Fibroblast of upper back skin (primary cell): ENCODE results near the gene COL4A4.
A peak's percentile ranks its signal among the peaks of the same experiment; 100 is the strongest.
"Not testable (repeated sequence)": the region's sequence is repeated elsewhere in the genome, so short reads cannot be mapped to it uniquely, and the experiment has no call there.

ENCODE experiments used
- DNase-seq: peaks from one replicate; pipeline ENCODE4 v3.0.0-alpha.2; 2013

The COL4A4 gene

DNA sequence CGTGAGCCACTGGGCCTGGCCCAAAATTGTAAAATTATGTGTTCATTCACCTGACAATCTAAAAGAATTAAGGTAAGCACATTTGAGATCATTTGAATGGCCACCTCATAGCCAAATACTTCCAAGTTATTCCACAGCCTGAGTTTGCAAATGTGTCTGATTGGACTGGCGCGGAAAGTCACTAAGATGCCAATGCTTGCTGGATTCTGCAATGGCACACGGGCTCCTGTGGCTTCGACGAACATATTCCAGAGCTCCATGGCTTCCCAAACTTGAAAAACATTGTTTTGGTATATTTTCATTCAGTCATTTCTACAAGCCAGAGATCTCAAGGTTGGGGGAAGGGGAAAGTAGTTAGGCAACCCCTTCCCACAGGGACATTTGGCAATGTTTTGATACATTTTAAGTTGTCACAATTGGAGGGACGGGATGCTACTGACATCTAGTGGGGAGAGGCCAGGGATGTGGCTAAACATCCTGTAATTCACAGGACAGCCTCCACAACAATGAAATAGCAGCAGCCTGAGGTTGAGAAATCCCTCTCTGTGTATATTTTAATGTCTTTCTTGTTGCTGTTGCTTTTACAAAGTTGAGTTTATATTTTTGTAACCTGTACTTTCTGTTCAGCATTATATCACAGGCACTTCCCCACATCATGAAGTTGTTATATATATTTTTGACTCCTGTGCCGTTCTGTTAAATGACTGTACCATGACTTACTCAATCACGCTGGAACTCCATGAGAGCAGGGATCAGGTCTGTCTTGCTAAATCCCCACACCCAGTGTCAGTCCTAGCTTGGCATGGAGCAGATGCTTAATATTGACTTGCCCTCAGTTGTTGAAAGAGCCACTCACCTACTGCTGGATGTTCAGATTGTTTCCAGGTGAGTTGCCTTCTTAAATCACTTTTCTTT lies 56.9 kb downstream of the COL4A4 start:
- DNase-seq: peak; percentile 67

DNA sequence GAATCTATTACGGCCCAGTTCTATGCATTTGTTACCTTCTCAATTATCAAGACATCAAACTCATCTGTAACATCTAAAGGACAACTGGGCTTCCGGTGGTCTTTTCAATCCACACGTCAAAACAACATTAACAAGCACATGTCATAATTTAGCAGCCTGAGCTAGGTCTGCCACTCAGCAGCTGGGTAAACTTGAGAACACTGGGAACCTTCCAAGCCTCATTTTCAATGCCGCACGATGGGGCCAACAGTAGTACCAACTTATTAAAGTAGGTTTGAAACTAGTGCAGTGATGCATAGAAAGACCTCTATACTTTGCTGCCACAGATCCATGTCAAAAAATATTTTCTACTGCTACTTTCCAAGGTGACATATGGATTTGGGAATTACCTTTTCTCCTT lies 60.4 kb downstream of the COL4A4 start:
- no peak for DNase-seq

DNA sequence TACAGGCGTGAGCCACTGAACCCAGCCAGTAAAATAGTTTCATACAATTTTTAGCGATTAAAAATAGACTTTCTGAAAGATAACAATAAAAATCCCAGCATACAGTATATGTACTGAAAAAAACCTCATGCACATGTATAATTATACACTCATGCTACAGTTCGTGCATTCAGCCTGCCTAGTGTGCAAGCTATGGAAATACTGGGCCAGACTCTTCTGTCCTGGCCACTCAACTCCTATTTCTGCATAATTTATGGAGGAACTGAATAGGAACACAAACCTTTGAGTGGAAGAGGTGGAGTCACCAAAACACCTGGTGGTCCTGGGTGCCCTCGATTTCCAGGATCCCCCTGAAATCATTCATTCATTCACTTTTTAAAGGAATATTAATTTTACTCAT lies 64.7 kb downstream of the COL4A4 start:
- no peak for DNase-seq

DNA sequence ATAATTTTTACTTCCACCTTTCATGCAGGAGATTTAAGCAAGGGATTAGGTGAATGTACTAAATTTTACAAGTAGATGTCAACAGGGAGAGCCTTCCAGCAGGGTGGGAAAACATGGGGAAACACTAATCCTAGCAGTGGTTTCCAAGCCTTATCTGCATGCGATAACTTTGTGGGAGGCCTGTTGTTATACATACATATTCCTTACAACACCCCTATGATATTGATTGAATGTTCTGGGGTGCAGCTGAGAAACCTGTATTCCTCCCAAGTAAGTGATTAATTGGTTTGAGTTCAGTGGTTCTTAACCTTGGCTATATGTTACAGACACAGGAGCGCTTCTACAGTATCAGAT lies 65.9 kb downstream of the COL4A4 start:
- DNase-seq: no peak

DNA sequence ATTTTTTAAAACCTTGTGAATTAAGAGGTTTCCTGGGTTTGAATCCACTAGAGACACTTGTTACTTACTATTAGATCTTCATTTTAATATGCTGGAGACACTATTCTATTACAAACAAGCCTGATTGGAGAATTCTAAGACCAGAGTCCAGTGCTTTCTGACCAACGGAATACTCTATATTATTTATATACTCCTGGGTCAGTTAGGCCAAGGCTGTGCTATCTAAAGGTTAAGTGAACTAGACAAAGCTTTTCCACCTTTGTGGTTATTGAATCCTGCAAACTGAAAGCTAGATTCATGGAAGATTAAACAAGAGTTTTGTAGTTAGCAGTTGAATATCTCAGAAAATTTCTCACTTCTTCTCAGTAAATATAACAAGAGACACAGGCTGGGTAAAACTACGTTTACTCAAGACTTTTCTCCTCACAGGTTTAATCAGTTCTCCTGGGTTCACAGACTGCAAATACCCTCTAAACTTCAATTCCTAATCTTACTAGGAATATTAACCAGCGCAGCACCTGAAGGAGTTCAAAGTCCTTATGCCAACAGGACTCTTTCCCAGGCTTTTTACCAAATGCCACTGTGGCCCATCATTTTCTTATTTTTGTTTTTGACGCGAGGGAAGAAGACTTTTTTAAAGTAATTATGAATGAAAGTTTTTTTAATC lies 66.4 kb downstream of the COL4A4 start:
- DNase-seq: no peak

DNA sequence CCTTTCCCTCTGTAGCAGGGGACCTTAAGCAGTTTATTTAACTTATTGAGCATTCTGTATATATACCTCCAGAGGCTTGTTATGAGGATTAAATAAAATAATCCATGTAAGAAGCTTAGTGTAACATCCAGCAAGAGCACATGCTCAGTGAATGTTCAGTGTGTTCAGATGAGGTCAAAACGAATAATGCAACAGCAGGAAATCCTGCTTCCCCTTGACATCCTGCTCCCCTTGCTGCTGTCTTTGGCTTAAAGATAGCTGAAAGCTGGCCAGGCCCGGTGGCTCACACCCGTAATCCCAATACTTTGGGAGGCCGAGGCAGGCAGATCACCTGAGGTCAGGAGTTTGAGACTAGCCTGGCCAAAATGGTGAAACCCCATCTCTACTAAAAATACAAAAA lies 68.7 kb downstream of the COL4A4 start:
- DNase-seq: no peak

DNA sequence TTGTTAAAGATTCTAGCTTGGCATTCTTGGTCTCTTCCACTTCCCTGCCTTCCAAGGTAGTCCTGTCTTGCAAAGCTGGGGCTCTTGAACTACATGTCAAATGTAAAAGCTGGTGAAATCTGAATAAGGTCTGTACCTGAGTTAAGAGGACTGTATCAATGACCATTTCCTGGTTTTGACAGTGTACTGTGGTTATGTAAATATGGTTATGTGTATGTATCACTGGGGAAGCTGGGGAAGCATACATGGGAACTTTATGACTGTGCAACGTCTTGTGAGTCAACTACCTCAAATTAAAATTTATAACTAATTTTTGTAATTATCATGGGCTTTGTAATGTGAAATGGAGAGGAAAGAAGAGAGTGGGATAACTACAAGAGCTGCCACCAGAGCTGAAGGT lies 81.7 kb downstream of the COL4A4 start:
- no peak for DNase-seq

DNA sequence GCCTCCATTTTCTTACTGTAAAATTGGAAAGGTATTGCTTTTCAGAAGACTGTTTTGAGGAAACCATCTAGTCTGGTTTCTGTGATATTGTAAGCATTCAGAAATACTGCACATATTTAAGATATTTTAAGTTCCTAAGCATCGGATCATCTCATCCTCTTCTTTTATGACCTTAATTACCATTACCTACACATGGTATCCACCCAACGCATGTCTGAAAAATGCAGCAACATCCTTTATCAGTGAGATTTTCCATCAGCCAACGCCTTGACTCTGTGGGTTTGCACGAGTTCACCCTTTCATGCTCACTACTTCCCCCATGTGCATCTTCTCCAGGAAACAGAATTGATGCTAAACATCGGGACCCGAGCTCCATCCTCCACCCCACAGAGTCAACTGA lies 84.3 kb downstream of the COL4A4 start:
- DNase-seq: peak; percentile 23

DNA sequence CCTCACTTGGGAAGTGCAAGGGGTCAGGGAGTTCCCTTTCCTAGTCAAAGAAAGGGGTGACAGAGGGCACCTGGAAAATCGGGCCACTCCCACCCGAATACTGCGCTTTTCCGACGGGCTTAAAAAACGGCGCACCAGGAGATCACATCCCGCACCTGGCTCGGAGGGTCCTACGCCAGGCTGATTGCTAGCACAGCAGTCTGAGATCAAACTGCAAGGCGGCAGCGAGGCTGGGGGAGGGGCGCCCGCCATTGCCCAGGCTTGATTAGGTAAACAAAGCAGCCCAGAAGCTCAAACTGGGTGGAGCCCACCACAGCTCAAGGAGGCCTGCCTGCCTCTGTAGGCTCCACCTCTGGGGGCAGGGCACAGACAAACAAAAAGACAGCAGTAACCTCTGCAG lies 98.9 kb downstream of the COL4A4 start:
- DNase-seq: not testable (repeated sequence)

DNA sequence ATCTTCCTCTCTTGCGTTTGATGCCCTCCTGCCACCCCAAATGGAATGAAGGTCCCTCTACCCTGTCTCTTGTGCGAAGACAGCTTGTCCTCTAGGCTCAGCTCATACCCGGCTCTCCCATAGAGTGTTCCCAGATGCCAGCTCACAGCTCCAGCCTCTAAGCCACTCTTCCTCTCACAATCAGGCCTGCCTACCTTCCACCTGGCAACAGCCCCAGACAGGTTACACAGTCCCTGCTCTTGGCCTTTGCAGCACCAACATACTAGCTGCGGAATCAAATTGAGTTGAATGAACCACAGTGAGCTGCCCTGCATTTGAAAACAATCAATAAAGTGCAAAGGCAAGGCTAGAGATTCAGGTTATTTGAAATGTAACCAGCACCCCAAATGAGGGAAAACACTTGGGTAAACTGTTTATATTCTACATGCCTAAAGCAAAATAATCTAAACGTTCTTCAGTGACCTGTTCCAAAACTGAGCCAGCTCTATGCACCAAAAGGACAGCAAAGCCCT lies 105.1 kb downstream of the COL4A4 start:
- no peak for DNase-seq

DNA sequence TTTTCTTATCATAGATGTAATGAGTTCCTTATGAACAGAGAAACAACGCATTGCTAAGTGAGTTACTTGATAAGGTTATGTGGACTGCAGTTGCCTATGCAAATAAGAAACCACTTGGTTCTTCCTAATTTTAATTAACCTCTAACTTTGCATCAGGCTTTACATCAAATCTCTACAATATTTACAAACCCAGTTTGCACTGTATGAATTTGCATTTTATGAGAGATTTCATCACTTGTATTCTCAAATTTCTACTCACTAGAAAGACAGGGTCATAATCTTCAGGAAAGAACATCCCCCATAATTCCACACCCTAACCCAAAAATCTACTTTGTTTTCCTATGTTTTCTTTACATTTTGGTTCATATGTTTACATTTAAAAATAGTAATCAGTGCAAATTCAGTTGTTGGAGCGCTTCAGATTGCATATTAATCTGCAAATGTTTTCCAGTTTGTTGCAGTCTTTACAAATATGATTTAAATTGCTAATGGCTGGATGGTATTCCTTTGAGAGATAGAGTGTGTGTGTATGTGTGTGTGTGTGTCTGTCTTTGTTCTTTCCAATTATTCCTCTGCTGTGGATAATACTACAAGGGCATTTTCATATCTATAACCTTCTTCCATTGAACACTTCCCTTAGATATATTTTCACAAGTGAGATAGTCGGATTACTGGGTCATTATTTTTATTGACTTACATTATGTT lies 106.1 kb downstream of the COL4A4 start:
- no peak for DNase-seq

DNA sequence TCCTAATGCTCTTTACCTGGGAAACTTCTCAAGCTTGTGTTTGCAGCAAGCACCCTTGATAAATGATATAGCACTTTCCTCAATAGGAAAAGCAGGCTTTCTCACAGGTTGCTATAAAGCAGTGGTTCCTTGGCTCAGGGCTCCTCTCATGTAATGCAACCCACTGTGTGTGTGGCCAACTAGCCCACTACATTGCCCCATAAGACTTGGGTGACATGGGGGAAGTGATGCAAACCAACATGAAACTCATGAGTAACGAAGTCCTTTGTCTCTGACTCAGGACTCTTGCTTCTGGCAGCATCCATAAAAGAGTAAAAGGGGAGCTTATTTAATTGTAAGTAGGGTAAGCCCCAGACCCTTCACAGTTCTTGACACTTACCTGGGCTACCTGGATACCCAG lies 106.9 kb downstream of the COL4A4 start:
- no peak for DNase-seq

DNA sequence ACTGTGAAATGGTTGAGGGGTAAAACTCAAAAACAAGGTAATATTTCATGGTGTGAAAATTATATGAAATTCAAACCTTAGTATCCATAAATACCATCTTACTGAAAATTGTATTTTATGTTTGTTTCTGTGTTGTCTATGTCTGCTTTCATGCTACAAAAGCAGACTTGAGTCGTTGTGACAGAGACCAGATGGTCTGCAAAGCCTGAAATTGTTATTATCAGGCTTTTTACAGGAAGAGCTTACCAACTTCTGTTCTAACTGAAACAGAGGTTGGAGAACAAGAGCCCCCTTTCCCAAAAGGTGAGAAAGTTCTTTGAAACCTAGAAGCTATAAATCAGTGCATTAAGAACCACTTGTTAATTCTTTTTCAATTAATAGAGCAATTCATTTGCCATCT lies 110.0 kb downstream of the COL4A4 start:
- no peak for DNase-seq

DNA sequence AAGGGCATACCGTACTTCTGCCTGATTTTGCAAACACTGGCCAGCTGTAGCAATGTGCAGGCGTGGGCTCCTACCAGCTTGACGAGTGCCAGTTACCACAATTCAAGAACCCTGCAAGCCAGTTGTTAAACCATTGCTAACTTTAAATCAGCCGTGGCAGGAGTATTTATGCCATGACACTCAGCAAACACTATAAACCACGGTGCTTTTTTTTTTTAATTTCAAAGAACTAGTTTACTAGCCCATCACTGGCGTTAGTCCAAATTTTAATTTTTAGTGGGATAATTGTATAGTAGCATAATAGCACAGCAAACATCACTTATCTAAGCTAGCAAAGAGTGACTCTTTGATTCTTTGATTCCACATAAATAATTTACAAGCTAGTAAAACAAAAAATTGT lies 111.1 kb downstream of the COL4A4 start:
- DNase-seq: no peak

DNA sequence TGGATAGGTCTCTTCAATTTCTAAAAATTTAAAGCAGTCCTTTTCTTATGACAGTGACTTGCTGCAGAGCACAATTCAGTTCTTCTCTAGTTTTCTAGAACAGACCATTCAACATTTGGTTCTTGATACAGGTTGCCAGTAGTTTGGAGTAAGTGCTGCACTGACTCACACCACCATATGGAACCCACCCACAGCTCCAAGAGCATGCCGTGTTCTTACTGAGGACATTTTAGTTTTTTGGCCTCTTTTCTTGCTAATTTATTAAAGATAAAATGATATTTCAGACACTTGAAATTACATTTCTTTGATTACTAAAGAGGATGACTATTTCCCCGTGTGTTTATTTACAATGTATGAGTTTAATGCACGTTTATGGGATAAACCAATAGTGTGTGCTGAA lies 120.0 kb downstream of the COL4A4 start:
- no peak for DNase-seq

DNA sequence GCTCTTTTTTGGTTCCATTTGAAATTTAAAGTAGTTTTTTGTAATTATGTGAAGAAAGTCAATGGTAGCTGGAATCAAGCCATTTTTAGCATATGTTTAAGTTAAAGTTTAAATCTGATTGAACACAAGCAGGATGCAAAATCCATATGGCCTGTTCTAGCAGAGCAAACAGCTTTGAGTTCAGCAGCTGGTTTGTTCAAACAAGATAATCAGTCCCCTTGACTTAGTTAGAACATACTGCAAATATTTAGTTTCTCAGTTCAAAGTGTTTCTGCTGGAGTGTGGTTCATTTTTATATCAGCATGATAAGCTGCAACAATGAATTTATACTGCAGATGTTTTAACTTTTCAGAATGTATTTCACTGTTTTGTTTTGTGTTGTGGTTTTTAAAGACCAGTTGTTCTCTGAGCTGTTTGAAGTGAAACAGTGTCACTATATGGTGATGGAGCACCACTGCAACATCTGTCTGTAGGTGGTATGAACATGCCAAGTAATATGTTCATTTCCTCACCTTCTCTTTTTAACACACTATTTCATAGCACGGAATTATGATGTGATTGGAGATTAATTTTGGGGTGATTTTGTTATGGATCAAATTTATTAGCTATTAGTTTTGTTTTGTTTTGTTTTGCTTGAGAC lies 125.3 kb downstream of the COL4A4 start:
- no peak for DNase-seq

DNA sequence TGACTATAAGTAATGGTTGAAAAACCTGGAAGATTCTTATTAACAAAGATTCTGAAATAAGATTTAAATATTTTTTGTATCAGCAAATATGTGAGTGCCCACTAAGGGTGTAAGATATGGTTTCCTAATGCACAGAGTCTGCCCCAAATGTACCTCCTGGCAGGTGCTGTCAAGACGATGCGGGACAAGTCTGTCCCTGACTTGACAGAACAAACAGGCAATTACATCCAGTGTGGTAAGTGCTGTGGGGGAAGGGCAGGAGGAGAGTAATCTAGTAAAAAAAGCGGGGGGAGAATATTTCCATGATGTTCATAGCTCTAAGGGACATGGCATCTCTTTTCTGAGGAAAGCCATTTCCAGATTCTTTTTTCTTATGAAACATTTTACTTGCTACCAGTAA lies 127.5 kb downstream of the COL4A4 start:
- no peak for DNase-seq

DNA sequence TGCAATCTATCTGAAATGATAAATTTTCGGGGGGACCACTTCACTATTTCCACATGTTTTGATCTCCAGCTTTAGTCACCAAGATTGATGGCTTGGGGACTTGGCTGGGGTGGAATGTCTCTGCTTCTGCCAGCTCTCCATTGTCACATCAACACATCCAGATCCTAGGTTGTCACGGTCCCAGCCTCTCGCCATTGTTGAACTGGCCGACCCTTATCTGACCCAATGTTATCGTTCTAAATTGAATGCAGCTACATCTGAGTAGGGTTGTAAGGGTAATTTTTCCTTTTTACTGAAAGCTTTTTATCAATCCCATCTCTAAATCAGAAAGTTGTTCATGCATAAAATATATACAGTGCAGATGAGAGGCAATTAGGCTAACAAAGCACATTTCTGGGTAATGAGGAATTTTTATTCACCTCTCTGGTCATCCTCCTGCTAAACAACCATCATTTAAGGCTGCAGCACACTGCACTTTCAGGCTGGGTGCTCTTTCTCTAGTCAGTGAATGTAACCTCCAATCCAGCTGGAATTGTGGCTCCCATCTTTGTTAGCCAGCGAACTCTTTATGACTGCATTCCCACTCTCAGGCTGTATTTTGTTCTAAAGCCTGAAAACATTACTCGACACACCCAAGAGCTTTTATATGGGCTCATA lies 128.2 kb downstream of the COL4A4 start:
- no peak for DNase-seq

DNA sequence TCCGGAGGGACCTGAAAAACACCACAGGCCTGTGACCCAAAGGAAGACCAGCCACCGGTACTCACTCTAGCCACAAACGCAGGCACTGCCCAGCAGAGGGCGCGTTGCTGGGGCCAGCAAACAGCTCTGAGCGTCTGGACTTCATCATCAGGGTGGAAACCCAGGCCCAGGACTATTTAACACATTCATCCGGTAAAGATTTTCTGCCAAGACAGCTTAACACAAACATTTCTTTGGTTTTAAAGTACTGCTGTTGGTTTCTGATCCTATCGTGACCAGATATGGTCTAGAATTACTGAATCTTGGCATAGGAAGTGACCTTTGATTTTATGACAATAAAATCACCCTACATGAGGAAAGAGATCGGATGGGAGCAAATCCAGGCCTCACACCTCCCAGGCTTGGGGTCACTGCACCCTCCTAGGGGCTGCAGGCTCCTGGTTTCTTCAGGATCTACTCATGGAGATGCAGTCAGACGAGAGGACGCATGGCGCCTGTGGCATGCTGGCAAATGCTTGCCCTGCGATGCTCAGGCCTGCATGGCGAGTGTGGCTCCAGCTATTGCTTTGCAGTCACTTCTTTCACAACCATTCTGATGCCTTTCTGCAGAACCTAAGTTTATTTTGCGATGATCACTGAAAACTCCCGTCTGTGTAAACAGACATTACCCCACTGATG lies 130.4 kb downstream of the COL4A4 start:
- DNase-seq: peak; percentile 32

DNA sequence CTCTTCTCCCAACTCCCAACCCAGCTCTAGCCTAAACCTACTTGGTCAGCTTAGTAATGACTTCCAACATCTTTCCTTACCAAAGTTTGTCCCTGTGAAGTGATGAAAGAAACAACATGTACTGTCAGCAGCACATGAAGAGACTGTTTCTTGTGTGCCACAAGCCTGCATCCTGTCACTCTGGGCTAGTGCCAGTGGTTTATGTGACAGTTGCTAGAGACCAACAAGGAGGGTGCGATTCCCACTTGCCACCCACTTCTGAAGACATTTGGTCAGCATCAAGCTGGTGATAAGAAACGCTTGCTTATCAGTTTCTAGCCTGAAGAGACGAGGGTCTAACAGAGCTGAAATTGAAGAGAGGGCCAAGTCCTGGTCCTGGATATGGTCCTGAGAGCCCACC lies 132.6 kb downstream of the COL4A4 start:
- DNase-seq: no peak

DNA sequence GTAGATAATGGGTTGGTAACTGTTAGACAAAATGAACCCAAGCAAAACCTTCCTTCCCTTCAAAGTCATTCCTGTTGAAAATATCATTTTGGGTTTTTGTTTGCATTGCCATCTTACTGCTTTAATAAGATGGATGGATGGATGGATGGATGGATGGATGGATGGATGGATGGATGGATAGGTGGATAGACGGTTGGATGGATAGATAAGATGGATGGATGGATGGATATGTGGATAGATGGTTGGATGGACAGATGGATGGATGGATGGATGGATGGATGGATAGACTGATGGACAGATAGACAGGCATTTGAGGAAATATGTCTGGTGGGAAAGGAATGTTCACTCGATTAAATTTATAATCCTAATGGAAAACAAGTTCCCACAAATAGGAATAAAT lies 133.2 kb downstream of the COL4A4 start:
- DNase-seq: no peak
